Nephron (organoid): ENCODE measurements around the gene CA12.

Source experiments
- H3K27ac Mint-ChIP-seq, 3 experiments: 2 replicates each; pipeline ENCODE4 v1.8.0; 2020; ENCODE audit warnings: mixed read lengths in 3 of 3, mild to moderate bottlenecking in 2 of 3, moderate library complexity in 1 of 3
- H3K27me3 Mint-ChIP-seq: 2 replicates; pipeline ENCODE4 v1.8.0; 2021; ENCODE audit warnings: low read depth, mild to moderate bottlenecking, moderate library complexity, mixed read lengths
- H3K36me3 Mint-ChIP-seq: 2 replicates; pipeline ENCODE4 v1.8.0; 2020; ENCODE audit warnings: low read depth, mixed read lengths
- H3K4me1 Mint-ChIP-seq: 2 replicates; pipeline ENCODE4 v1.8.0; 2020; ENCODE audit warnings: mixed read lengths
- H3K4me3 Mint-ChIP-seq, 3 experiments: 2 replicates each; pipeline ENCODE4 v1.8.0; 2020; ENCODE audit warnings: mild to moderate bottlenecking in 3 of 3, mixed read lengths in 3 of 3, moderate library complexity in 2 of 3
- H3K9me3 Mint-ChIP-seq: 2 replicates; pipeline ENCODE4 v1.8.0; 2020; ENCODE audit warnings: mixed read lengths
- CTCF ChIP-seq, 3 experiments: fragments of 200-600 bp; sonication (generic); IDR thresholded peaks; one replicate each; pipeline ENCODE4 v1.5.0; 2021; ENCODE audit warnings: antibody characterized with exemption in 3 of 3; ENCODE audit not compliant: unreplicated experiment in 3 of 3

CA12 gene

GRCh38 chr15:63405159-63405558 is 23.5 kb upstream of the CA12 start:
- Mint-ChIP-seq H3K9me3 (no peaks in the 10 kb centered on the region), H3K27ac (no peak overlapping the region), H3K4me1 (peaks cover 26% of the 10 kb centered on the region), H3K4me3 (no peak overlapping the region), H3K36me3 (no peaks in the 10 kb centered on the region), H3K27me3 (no peaks in the 10 kb centered on the region)
- no peak for TF ChIP-seq CTCF (IDR thresholded peaks at IDR 0.05; ENCODE audit: unreplicated experiment in 3 of 3)

GRCh38 chr15:63403254-63403945 is 21.8 kb upstream of the CA12 start:
- TF ChIP-seq CTCF (IDR thresholded peaks at IDR 0.05; ENCODE audit: unreplicated experiment in 3 of 3): no peak
- H3K4me3 Mint-ChIP-seq: no peak overlapping the region
- peak overlapping the region in 2 of 3 experiments; percentile 43 to 58 for H3K27ac Mint-ChIP-seq
- no peaks in the 10 kb centered on the region for H3K27me3 Mint-ChIP-seq
- H3K36me3 Mint-ChIP-seq: no peaks in the 10 kb centered on the region
- no peaks in the 10 kb centered on the region for H3K9me3 Mint-ChIP-seq
- peaks cover 22% of the 10 kb centered on the region for H3K4me1 Mint-ChIP-seq

GRCh38 chr15:63402498-63403253 is 21.0 kb upstream of the CA12 start:
- H3K4me3 Mint-ChIP-seq: no peak overlapping the region

DNA sequence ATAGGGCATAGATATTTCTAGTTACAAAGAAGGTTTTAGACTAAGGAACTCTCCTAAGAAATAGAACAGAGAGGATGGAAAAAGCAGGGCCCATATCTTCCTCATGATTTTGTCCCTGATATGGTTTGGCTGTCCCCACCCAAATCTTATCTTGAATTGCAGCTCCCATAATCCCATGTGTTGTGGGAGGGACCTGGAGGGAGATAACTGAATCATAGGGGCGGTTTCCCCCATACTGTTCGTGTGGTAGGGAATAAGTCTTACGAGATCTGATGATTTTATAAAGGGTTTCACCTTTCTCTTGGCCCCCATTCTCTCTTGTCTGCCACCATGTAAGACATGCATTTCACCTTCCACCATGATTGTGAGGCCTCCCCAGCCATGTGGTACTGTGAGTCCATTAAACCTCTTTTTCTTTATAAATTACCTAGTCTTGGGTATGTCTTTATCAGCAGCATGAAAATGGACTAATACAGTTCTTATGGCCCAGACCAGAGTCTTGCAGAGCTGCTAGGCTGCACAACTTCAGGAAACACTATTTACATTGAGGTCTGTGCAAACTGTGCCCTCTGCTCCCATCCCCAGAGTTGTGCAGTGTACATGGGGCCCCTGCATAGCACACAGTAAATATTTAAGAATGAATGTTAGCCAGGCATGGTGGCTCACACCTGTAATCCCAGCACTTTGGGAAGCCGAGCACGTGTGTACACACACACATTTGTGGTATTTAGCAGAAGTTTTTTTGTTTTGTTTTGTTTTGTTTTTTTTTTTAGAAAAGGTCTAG is 20.3 kb upstream of the CA12 start:
- H3K9me3 Mint-ChIP-seq: no peaks in the 10 kb centered on the region
- peaks cover 8% of the 10 kb centered on the region for H3K4me1 Mint-ChIP-seq
- H3K27me3 Mint-ChIP-seq: no peaks in the 10 kb centered on the region
- no peak overlapping the region for H3K4me3 Mint-ChIP-seq
- no peaks in the 10 kb centered on the region for H3K36me3 Mint-ChIP-seq
- TF ChIP-seq CTCF (IDR thresholded peaks at IDR 0.05; ENCODE audit: unreplicated experiment in 3 of 3): no peak
- H3K27ac Mint-ChIP-seq: no peak overlapping the region

More at GRCh38 chr15:63402498-63403253, 21.0 kb upstream of the CA12 start:
- Mint-ChIP-seq H3K4me1 (peaks cover 15% of the 10 kb centered on the region), H3K27me3 (no peaks in the 10 kb centered on the region), H3K9me3 (no peaks in the 10 kb centered on the region), H3K27ac (peak overlapping the region in 2 of 3 experiments; percentile 43 to 58), H3K36me3 (no peaks in the 10 kb centered on the region)
- TF ChIP-seq CTCF (IDR thresholded peaks at IDR 0.05; ENCODE audit: unreplicated experiment in 3 of 3): peak; percentile 61 to 82 (median 70)

- H3K4me1 Mint-ChIP-seq: peaks cover 3% of the 10 kb centered on the region
- H3K36me3 Mint-ChIP-seq: no peaks in the 10 kb centered on the region
- no peaks in the 10 kb centered on the region for H3K27me3 Mint-ChIP-seq
- no peak overlapping the region for H3K27ac Mint-ChIP-seq
- no peaks in the 10 kb centered on the region for H3K9me3 Mint-ChIP-seq
- no peak for TF ChIP-seq CTCF (IDR thresholded peaks at IDR 0.05; ENCODE audit: unreplicated experiment in 3 of 3)
- H3K4me3 Mint-ChIP-seq: no peak overlapping the region
These were observed 19.4 kb upstream of the CA12 start for GRCh38 chr15:63401078-63401477.
